Activated CD4-positive, CD25-positive, alpha-beta regulatory T cell treated with anti-CD3 and anti-CD28 coated beads, Interleukin-2, amount 50 U/mL, for 16 hours (primary cell): ENCODE measurements around the gene PRMT5.

Experiments used
- DNase-seq: peaks from one replicate; pipeline ENCODE4 v3.0.0-alpha.2; 2020; ENCODE audit warnings: low read depth, low spot score

PRMT5 gene

GRCh38 chr14:22875748-22876319, 53.3 kb downstream of the PRMT5 start:
- no peak for DNase-seq

GRCh38 chr14:22875003-22875747, 54.0 kb downstream of the PRMT5 start:
- no peak for DNase-seq

DNA sequence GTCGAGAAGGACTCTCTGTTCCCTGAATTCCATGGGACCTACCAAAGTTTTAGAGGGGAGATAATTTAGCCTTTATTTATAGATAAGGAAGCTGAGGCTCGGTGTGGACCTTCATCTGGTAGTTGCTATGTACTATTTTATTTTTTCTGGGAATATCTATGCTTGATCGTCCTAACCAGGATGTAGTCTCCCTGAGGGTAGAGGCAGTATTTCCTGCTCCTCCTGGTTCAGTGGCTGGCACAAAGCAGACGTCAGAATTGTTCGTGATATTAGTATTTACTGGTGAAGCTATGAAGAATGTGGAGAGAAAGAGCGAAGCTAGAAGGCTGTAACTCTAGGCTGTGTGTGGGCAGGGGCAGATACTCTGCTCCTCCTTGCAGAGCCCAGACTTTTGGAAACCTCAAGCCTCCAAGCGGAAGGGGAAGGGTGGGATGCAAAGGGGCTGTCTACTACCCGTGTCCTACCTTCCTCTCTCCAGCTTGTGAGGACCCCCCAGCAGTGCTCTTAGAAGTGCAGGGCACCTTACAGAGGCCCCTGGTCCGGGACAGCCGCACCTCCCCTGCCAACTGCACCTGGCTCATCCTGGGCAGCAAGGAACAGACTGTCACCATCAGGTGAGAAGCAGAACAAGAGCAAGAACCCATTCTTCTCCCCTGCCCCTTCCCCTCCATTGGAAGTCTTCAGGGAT, 56.2 kb downstream of the PRMT5 start:
- no peak for DNase-seq

GRCh38 chr14:22872033-22872832, 56.9 kb downstream of the PRMT5 start:
- peak; percentile 56 for DNase-seq

- peak; percentile 54 for DNase-seq
These were observed 57.7 kb downstream of the PRMT5 start, which contains the start of gene LRP10 for GRCh38 chr14:22871224-22872032. Gene LRP10, plus strand, starts transcription at chr14:22871740. Its CDS starts 564 bp downstream, at chr14:22872304.

- DNase-seq: no peak
These were observed 58.4 kb downstream of the PRMT5 start for GRCh38 chr14:22870811-22871223.
